Transverse colon (tissue), 4 donors: Measurements from ENCODE around the gene GATM.

Source experiments
- CTCF ChIP-seq, 5 experiments: fragments of 200-600 bp in 3 of 5; fragments of 450-650 bp in 2 of 5; sonication (generic) in 3 of 5; IDR thresholded peaks; 1 replicate in 2 of 5; 2 replicates in 3 of 5; pipeline ENCODE4 v1.5.1; 2016 to 2017; ENCODE audit warnings: antibody characterized with exemption in 5 of 5, inconsistent platforms in 3 of 5, mild to moderate bottlenecking in 2 of 5, moderate library complexity in 1 of 5
- POLR2A ChIP-seq: fragments of 450-650 bp; IDR thresholded peaks from one replicate; pipeline ENCODE4 v1.6.1; 2016; ENCODE audit warnings: antibody characterized with exemption, mild to moderate bottlenecking, moderate library complexity
- POLR2AphosphoS5 ChIP-seq, 3 donors: sonication (generic); formaldehyde crosslinking; IDR thresholded peaks; one replicate each; pipeline ENCODE4 v1.6.1; 2016; ENCODE audit warnings: antibody characterized with exemption in 3 of 3

- no peak for TF ChIP-seq CTCF (IDR thresholded peaks at IDR 0.05)
- TF ChIP-seq POLR2AphosphoS5 (IDR thresholded peaks at IDR 0.05): no peak
- TF ChIP-seq POLR2A: no peak
These were observed 35.0 kb downstream of the GATM start for GRCh38 chr15:45343258-45343860.
